Keratinocyte (primary cell): Measurements from ENCODE around the gene NDRG3.

Experiments used
- CTCF ChIP-seq, 3 experiments: IDR thresholded peaks in 1 of 3; conservative IDR thresholded peaks in 1 of 3; optimal IDR thresholded peaks in 1 of 3; 2 replicates in 2 of 3; 3 replicates in 1 of 3; pipeline versions ENCODE3 to v1.5.1; 2011; ENCODE audit warnings: low read length in 3 of 3, mild to moderate bottlenecking in 3 of 3, moderate library complexity in 2 of 3, control low read depth in 1 of 3, inconsistent platforms in 1 of 3; ENCODE audit not compliant: insufficient read depth in 2 of 3; ENCODE audit errors: extremely low read depth in 1 of 3
- EZH2 ChIP-seq: IDR thresholded peaks from one replicate; pipeline ENCODE4 v1.6.1; 2012; ENCODE audit warnings: inconsistent platforms, mild to moderate bottlenecking, low read length, moderate library complexity

GRCh38 chr20:36620917-36621316 lies 125.0 kb downstream of the NDRG3 start:
- no peak for TF ChIP-seq CTCF (optimal IDR thresholded peaks at IDR 0.05 in 1 of 3, IDR thresholded peaks at IDR 0.05 in 1 of 3, conservative IDR thresholded peaks at IDR 0.05 in 1 of 3; ENCODE audit: extremely low read depth in 1 of 3, insufficient read depth in 2 of 3, low read length in 3 of 3)
- TF ChIP-seq EZH2, result no peak
